Measurements from ENCODE around the gene MGP. TPM values are rescaled to one million over a fixed set of nuclear protein-coding genes. Genes with fewer than 3 reads are reported as not detected.

The MGP gene
- total RNA-seq, 1 experiment from 2014 or later: 79.8 TPM

GRCh38 chr12:14892726-14893505 lies 7.3 kb upstream of the MGP start:
- Histone ChIP-seq H3K27me3 (ENCODE audit: insufficient read depth, low read depth) (no peaks in the 10 kb centered on the region), H3K36me3 (ENCODE audit: low read depth) (no peaks in the 10 kb centered on the region), H2AFZ (no peak overlapping the region), H4K20me1 (ENCODE audit: insufficient read depth) (no peaks in the 10 kb centered on the region), H3F3A (ENCODE audit: insufficient read depth, low read depth) (no peaks in the 10 kb centered on the region), H3K27ac (no peak overlapping the region), H3K79me2 (ENCODE audit: low read depth) (no peaks in the 10 kb centered on the region), H3K9me3 (ENCODE audit: insufficient read depth, low read depth) (no peaks in the 10 kb centered on the region; the same call in 1 of the 2 replicates), H3K9me2 (ENCODE audit: insufficient read depth) (no peaks in the 10 kb centered on the region), H3K4me1 (replicated peaks; ENCODE audit: insufficient read depth) (0 out of 2 replicates have a peak, but pooled peaks cover 5% of the 10 kb centered on the region), H3K4me3 (no peak overlapping the region), H3K4me2 (no peak overlapping the region)
- CTCF ChIA-PET: interaction anchor here (0.6 to 0.9 kb wide), 2 partner anchors 103 to 328 kb away, joined by 6 to 8 read pairs; partner anchors contain the start of gene RERG
- POLR2A ChIA-PET (ENCODE audit: unreplicated experiment): no interaction called here
- intact Hi-C loops (cut with micrococcal nuclease; ENCODE audit: unreplicated experiment): no loop called here
- no peak for DNase-seq
- no TSS peak for BruUV-seq (replicated peaks)
- TF ChIP-seq EZH2 (IDR thresholded peaks at IDR 0.05; ENCODE audit: low read depth): no peak

- no peaks in the 10 kb centered on the region for H4K20me1 ChIP-seq (ENCODE audit: insufficient read depth)
- no peaks in the 10 kb centered on the region for H3K27me3 ChIP-seq (ENCODE audit: insufficient read depth, low read depth)
- H2AFZ ChIP-seq: no peak overlapping the region
- BruUV-seq (replicated peaks): no TSS peak
- no peaks in the 10 kb centered on the region for H3K36me3 ChIP-seq (ENCODE audit: low read depth)
- no peak overlapping the region for H3K4me3 ChIP-seq
- intact Hi-C loops (cut with micrococcal nuclease; ENCODE audit: unreplicated experiment): no loop called here
- no peak for TF ChIP-seq CTCF (conservative IDR thresholded peaks at IDR 0.05)
- no peak for TF ChIP-seq EZH2 (IDR thresholded peaks at IDR 0.05; ENCODE audit: low read depth)
- POLR2A ChIA-PET (ENCODE audit: unreplicated experiment): no interaction called here
- no peak overlapping the region for H3K27ac ChIP-seq
- H3F3A ChIP-seq (ENCODE audit: insufficient read depth, low read depth): peaks cover 20% of the 10 kb centered on the region; the same call in 1 of the 2 replicates
- H3K4me1 ChIP-seq (replicated peaks; ENCODE audit: insufficient read depth): peaks cover 27% of the 10 kb centered on the region
- no peak for DNase-seq
- CTCF ChIA-PET: no interaction called here
- no peaks in the 10 kb centered on the region; the same call in 1 of the 2 replicates for H3K9me3 ChIP-seq (ENCODE audit: insufficient read depth, low read depth)
- no peak overlapping the region for H3K4me2 ChIP-seq
- H3K9me2 ChIP-seq (ENCODE audit: insufficient read depth): no peaks in the 10 kb centered on the region
- no peaks in the 10 kb centered on the region for H3K79me2 ChIP-seq (ENCODE audit: low read depth)
These were observed 5.0 kb upstream of the MGP start for GRCh38 chr12:14890701-14891100.

GRCh38 chr12:14886271-14886670 lies 617 bp upstream of the MGP start:
- Histone ChIP-seq H4K20me1 (ENCODE audit: insufficient read depth) (no peaks in the 10 kb centered on the region), H3K27ac (peak overlapping the region; percentile 59), H3K36me3 (ENCODE audit: low read depth) (0 out of 2 replicates have a peak, but pooled peaks cover 3% of the 10 kb centered on the region), H3K4me3 (peak overlapping the region; percentile 52), H3K4me1 (replicated peaks; ENCODE audit: insufficient read depth) (peaks cover 48% of the 10 kb centered on the region), H3F3A (ENCODE audit: insufficient read depth, low read depth) (peaks cover 34% of the 10 kb centered on the region; the same call in 1 of the 2 replicates), H3K9me3 (ENCODE audit: insufficient read depth, low read depth) (no peaks in the 10 kb centered on the region; the same call in 1 of the 2 replicates), H3K27me3 (ENCODE audit: insufficient read depth, low read depth) (no peaks in the 10 kb centered on the region), H3K9me2 (ENCODE audit: insufficient read depth) (no peaks in the 10 kb centered on the region), H2AFZ (peak overlapping the region; percentile 70; the same call in 1 of the 2 replicates), H3K79me2 (ENCODE audit: low read depth) (0 out of 2 replicates have a peak, but pooled peaks cover 8% of the 10 kb centered on the region), H3K4me2 (peak overlapping the region; percentile 79)
- peak; percentile 69 to 90 for DNase-seq
- no TSS peak for BruUV-seq (replicated peaks)
- intact Hi-C loops (cut with micrococcal nuclease; ENCODE audit: unreplicated experiment): loop anchor here (1.0 to 2.0 kb wide), 2 partner anchors 43 to 67 kb away; no protein-coding TSS in a partner anchor
- ChIA-PET POLR2A (ENCODE audit: unreplicated experiment) (interaction anchor here (0.5 to 0.8 kb wide), 5 partner anchors 10 to 109 kb away, joined by 3 to 11 read pairs (median 8); no protein-coding TSS in a partner anchor), CTCF (interaction anchor here (1.2 to 1.4 kb wide), 2 partner anchors 27 to 43 kb away, joined by 3 to 4 read pairs; no protein-coding TSS in a partner anchor)
- TF ChIP-seq EZH2 (IDR thresholded peaks at IDR 0.05; ENCODE audit: low read depth): no peak
- TF ChIP-seq CTCF (conservative IDR thresholded peaks at IDR 0.05): no peak

Measured in PC-9 (cell line).